ENCODE data around the gene MT1B.
"Not testable (repeated sequence)": the region's sequence is repeated elsewhere in the genome, so short reads cannot be mapped to it uniquely, and the experiment has no call there.

The MT1B gene

GRCh38 chr16:56640076-56640475, 11.6 kb upstream of the MT1B start:
- DNase-seq: no peak

GRCh38 chr16:56641166-56641565, 10.5 kb upstream of the MT1B start:
- DNase-seq: no peak

DNA sequence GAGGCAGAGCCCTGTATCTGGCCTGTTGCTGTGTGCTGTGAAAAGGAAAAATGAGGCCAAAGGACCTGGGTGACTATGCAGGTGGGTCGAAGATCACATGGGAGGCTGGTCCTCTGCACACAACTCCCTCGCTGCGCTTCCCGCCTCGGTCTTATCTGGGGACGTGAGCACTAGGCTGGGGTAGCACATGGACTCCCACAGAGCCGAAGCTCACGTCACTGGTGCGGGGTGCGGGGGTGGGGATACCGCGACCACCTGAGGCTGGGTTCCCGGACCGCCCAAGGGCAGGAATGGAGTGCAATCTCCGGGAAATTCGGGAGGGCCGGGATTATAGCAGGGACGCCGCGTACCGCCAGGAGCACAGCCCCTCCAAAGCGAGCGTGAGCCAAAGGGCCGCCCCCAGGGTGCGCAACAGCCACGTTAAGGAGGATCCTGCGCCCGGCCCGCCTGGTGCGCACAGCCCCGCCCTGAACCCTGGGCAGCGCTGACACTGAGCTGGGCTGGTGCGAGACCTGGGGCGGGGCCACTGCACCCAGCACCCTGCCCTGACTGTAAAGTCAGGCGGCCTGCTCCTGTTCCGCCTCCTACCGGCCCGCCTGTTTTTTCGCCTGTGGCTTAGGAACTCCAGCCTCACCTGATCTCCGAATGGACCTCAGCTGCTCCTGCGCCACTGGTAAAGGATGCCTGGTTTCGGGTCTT, 8.5 kb upstream of the MT1B start:
- DNase-seq: peak; percentile 79

DNA sequence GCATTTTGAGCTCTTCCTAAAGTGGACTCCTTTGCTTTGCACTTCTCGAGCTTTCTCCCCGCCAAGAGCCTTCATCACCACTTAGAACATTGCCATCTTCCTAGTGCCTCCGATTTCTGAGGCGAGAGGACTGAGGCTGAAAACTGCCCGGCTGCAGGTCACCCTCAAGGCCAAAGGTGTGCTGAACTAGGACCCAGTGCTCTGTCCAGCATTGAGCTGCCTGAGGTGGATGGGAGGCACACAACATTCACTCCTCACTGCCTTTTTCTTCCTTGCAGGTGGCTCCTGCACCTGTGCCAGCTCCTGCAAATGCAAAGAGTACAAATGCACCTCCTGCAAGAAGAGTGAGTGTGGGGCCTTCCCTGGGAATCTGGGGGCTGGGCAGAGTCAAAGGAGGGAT, 7.9 kb upstream of the MT1B start:
- DNase-seq: no peak

DNA sequence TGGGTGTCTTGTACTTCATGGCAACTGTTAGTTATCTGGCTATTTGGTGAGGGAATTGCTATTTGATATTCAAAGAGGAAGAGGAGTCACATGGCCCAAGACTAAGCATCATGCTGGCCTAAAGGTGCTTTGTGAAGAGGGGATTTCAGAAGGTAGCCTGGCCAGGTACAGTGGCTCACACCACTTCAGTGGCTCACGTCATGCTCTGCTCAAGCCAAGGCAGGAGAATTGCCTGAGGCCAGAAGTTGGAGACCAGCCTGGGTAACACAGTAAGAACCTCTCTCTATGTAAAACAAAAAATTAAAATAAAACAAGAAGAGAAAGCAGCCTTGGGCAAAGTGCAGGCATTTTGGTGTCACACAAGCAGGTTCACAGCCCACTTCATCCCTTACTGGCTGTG, 6.4 kb upstream of the MT1B start:
- no peak for DNase-seq

DNA sequence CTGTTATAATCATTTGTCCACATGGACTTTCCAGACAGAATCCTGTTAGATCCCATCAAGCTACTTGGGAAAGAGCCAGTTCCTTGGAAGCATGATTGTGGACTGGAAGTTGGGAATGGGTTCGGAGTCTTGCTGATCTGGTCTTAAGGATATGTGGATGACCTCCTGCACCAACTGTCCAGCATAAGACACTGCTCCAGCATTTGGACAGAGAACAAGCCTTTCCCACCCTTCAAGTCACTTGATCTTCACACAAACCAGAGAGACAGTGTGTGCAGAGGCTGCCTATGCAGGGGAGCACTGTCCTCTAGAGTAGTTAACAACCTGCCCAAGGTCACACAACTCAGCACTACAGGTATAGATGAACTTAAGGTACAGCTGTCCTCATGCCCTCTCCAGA, 5.8 kb upstream of the MT1B start:
- no peak for DNase-seq

DNA sequence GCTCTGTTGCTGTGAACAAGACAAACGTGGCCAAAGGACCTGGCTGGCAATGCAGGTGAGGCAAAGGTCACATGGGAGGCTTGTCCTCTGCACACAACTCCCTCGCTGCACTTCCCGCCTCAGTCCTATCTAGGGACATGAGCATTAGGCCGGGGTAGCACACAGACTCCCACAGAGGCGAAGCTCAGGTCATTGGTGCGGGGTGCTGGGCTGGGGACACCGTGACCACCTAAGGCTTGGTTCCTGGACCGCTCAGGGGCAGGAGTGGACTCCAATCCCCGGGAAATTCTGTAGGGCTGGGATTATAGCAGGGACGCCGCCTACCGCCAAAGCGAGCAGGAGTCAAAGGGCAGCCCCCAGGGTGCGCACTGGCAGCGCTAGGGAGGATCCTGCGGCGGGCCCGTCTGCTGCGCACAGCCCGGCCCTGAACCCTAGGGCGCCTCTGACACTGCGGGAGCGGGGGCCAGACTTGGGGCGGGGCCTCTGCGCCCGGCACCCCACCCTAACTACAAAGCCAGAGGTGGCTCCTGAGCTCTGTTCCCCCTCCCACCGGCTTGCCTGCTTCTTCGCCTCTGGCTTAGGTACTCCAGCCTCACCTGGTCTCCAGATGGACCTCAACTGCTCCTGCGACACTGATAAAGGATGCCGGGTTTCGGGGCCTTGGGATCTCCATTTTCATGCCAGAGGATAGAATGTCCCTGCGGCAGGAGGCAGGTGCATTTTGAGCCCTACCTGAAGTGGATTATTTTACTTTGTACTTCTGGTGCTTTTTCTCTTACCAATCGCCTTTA, 3.9 kb upstream of the MT1B start:
- DNase-seq: no peak

- no peak for DNase-seq
Measured at GRCh38 chr16:56649271-56649670, 2.4 kb upstream of the MT1B start.

GRCh38 chr16:56649820-56650219, 1.9 kb upstream of the MT1B start:
- DNase-seq: no peak

- no peak for DNase-seq
Measured at GRCh38 chr16:56652600-56652999, 914 bp downstream of the MT1B start.

GRCh38 chr16:56653218-56653617, 1.5 kb downstream of the MT1B start:
- no peak for DNase-seq

DNA sequence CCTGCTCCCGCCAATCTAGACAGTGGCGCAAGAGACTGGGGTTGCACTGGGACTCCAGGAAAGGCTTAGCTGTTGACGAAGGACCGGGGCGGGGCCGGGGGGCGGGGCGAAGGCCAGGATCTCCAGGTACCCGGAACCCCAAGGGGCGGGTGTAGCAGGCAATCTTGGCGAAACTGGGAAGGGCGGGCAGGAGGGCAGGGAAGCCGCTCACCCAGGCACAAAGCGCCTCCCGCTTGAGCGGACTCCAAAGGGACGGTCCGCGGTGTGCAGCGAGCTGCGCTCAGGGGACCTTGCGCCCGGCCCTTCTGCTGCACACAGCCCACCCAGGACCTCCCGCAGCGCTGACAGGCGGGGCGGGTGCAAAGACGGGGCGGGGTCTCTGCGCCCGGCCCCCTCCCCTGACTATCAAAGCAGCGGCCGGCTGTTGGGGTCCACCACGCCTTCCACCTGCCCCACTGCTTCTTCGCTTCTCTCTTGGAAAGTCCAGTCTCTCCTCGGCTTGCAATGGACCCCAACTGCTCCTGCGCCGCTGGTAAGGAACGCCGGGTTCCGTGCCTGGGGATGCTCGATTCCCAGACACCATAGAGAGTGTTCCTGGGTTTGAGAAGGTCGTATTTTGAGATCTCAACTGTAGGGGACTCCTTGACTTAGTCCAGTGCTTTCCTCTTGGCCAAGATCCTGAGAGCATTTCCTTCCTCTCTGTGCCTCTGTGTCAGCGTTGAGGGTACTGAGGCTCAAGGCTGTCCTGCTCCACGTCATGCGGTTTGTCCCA, 6.1 kb downstream of the MT1B start, which contains the start of gene MT1F:
TSS of gene MT1F (plus strand) at position 405 of the 772 bp plus-strand sequence. CDS start at position 505, 100 bp downstream.
- DNase-seq: peak; percentile 72

GRCh38 chr16:56658327-56658875, 6.7 kb downstream of the MT1B start:
- no peak for DNase-seq

DNA sequence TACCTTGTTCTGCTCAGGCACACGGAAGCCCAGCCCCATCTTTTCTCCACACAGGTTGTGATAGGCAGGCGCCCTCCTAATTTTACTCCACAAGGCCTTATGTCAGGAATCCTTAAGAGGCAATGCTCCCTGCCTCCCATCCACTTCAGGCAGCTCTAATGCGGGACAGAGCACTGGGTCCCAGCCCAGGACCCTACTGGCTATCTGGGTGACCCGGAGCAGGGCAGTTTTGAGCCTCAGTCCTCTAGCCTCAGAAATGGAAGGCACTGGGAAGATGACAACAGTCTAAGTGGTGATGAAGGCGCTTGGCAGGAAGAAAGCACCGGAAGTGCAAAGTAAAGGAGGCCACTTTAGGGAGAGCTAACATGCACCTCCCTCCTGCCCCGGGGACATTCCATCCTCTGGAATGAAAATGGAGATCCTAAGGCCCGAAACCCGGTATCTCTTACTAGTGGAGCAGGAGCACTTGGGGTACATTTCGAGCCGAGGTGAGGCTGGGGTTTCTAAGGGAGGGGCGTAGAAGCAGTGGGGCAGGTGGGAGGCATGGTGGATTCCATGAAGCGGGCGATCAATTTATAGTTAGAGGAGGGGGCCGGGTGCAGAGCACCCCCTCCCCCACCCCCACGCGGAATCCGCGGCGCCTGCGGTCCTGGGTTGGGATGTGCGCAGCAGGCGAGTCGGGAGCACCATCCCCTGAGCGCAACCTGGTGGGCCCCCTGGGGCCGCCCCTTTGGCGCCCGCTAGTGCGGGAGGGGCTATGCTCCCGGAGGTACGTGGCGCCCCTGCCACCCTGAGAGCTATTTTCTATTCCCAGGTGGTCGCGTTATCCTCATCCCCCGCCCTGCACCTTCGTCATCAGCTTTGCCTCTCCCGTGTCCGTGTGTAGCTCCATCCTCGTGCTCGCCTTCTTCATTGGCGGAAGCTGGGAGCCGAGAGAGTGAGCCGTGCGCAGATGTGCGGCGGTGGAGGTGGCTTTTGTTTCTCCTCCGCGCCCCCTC, 11.0 kb downstream of the MT1B start:
- peak; percentile 54 for DNase-seq

DNA sequence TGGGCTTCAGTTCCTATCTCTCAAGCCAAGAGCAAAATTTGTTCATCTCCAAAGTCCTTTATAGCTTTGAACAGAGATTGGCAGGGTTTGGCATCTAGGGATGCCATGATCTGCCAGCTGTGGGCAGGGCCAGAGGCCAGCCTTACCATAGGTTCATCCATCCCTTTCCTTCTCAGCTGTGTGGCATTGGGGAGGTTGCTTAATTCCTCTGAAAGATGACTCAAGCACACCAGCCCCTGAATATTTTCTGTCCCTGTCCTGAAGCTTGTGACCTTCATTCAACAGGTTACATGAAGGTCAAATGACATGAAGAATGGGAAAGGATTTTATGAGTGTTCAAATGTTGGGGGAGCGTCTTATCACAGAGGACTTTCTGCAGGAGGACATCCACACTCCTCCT, 12.8 kb downstream of the MT1B start:
- no peak for DNase-seq

DNA sequence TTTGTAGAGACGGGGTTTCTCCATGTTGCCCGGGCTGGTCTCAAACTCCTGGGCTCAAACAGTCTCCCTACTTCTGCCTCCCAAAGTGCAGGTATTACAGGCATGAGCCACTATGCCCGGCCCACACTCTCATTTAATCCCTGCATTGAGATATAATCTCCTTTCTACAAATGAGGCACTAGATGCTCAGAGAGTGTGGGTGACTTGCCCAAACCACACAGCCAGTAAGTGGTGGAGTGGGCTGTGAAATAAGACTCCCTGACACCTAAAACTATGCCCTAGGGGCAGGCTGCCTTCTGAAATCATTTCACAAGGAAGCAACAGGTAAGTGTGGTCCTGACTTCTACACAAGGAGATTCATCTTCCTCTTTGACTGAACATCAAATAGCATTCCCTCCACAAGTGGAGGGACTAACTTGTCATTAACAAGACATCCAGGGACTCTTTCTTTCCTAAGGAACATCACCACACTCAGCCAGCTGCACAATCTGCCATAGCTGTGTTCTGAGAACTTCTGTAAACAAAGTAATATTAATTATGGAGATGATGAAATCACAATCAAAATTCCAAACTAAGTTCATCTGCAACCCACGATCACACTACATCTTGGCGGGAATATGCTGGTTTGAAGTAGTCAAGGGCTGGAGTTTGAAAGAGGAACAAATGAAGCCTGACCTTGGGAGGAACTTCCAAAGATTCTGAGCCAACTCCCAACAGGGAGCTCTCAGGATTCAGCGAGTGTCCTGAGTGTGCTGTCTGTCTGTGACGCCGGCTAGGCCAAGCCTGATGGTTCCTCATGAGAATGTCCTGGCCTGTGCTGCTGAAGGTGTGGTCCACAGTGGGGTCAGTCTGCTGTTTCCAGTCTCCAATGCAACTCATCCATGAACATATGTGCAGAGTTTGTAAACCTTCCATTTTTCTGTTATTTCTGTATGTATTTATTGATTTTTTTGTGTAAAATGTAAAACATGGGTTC, 13.9 kb downstream of the MT1B start:
- not testable (repeated sequence) for DNase-seq

DNA sequence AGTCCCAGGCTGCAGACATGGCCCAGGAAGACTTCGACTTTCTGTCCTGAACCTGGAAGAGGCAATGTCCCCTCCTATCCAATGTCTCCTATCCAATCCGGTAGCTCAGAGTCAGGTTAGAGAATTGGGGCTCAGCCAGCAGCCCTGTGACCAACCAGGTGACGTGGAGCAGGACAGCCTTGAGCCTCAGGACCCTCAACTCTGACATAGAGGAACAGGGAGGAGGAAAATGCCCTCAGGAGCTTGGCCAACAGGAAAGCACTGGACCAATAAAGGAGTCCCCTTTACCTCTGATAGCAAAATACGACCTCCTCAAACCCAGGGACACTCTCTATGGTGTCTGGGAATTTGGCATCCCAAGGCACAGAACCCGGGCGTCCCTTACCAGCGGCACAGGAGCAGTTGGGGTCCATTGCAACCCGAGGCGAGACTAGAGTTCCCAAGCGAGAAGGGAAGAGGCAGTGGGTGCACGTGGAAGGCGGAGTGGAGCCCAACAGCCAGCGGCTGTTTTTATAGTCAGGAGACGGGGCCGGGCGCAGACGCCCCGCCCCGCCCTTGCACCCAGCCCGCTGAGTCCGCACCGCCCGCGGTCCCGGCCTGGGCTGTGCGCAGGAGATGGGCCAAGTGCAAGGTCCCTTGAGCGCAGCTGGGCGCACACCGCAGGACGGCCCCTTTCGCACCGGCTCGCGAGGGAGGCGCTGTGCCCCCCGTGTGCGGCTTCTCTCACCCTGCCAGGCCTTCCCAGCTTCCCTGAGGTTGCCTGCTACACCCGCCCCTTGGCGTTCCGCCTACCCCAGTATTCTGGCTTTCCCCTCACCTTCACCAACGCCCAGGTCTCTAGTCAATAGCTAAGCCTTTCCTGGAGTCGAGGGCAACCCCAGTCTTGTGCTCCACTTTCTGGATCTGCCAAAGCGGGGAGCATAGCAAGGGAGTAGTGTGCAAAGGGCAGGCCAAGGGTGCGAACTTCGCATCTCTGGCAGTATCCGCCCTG, 16.2 kb downstream of the MT1B start, which contains the start of gene MT1G:
TSS of gene MT1G (minus strand) at position 485 of the 991 bp plus-strand sequence. CDS start at position 413, 72 bp downstream.
- peak; percentile 43 for DNase-seq

- DNase-seq: peak; percentile 25
Measured at GRCh38 chr16:56669005-56669839, 17.5 kb downstream of the MT1B start, which contains the start of gene MT1H. MT1H (plus strand) TSS chr16:56669814; CDS start chr16:56669885, 71 bp downstream.
